HCT116 (cell line): ENCODE results near the gene IGF2. TPM values are rescaled to one million over a fixed set of nuclear protein-coding genes. Genes with fewer than 3 reads are reported as not detected.
A peak's percentile ranks its signal among the peaks of the same experiment; 100 is the strongest.

Source experiments
- ATAC-seq: fragments of 200-7000 bp; cut with Tn5 transposase; 2 replicates; pipeline ENCODE4 v1.9.1; 2020; ENCODE audit warnings: mild to moderate bottlenecking, moderate library complexity
- BruUV-seq: library from RNA; stranded (reverse); fragments of 400-500 nt; replicated peaks from 2 replicates; lab custom pipeline; 2021; lab: Mats Ljungman, UMichigan
- CTCF ChIA-PET: fragments of 300-600 bp; sonication (Branson Sonifier 250); formaldehyde crosslinking; loops from one replicate; lab custom pipeline; 2021; ENCODE audit warnings: antibody characterized with exemption; lab: Charles Lee
- POLR2A ChIA-PET: fragments of 300-600, 350-600 bp; sonication (Branson Sonifier 250); formaldehyde crosslinking; loops from one replicate; lab custom pipeline; 2021; ENCODE audit warnings: antibody characterized with exemption; lab: Charles Lee
- RAD21 ChIA-PET, 2 experiments: fragments of 300-600 bp; sonication (Branson Sonifier 250); formaldehyde crosslinking; loops; one replicate each; lab custom pipeline; 2023; ENCODE audit warnings: low total read pairs in 2 of 2; ENCODE audit not compliant: uncharacterized antibody in 2 of 2, unreplicated experiment in 2 of 2, low non-redundant PET in 1 of 2; lab: Charles Lee
- DNase-seq: peaks from one replicate; pipeline ENCODE4 v3.0.0-alpha.2; 2010; ENCODE audit warnings: low read depth, low spot score
- H2AFZ ChIP-seq: fragments of 200-600 bp; shearing (Covaris generic), sonication (generic); 2 replicates; pipeline ENCODE4 v1.6.1; 2017; ENCODE audit warnings: low read depth, mixed run types, mixed read lengths, antibody characterized with exemption, low read length; ENCODE audit not compliant: poor library complexity, severe bottlenecking
- H3K27ac ChIP-seq: 2 replicates; pipeline ENCODE4 v1.5.1; 2012; ENCODE audit warnings: low read depth, low read length
- H3K27me3 ChIP-seq: fragments of 200-600 bp; sonication (generic); 2 replicates; pipeline ENCODE4 v1.6.1; 2016; ENCODE audit warnings: mixed run types, low read length, mixed read lengths; ENCODE audit not compliant: insufficient read depth
- H3K36me3 ChIP-seq, 2 experiments: fragments of 200-500 bp in 1 of 2; fragments of 200-600 bp in 1 of 2; sonication (Bioruptor generic) in 1 of 2; sonication (generic) in 1 of 2; 2 replicates each; pipeline versions ENCODE4 v1.5.1 to v1.6.1; 2014 to 2016; ENCODE audit warnings: low read length in 2 of 2, inconsistent platforms in 1 of 2, mixed read lengths in 1 of 2, mixed run types in 1 of 2; ENCODE audit not compliant: insufficient read depth in 2 of 2, control insufficient read depth in 1 of 2
- H3K4me1 ChIP-seq, 2 experiments: fragments of 200-600 bp in 1 of 2; sonication (generic) in 1 of 2; 2 replicates each; pipeline versions ENCODE4 v1.5.1 to v1.6.1; 2012 to 2017; ENCODE audit warnings: low read length in 2 of 2, inconsistent platforms in 1 of 2, mild to moderate bottlenecking in 1 of 2, mixed read lengths in 1 of 2, mixed run types in 1 of 2, moderate library complexity in 1 of 2; ENCODE audit not compliant: insufficient read depth in 2 of 2, control insufficient read depth in 1 of 2
- H3K4me2 ChIP-seq: fragments of 200-600 bp; sonication (generic); 2 replicates; pipeline ENCODE4 v1.6.1; 2017; ENCODE audit warnings: mixed run types, low read length, mixed read lengths
- H3K4me3 ChIP-seq, 2 experiments: fragments of 200-600 bp in 1 of 2; sonication (generic) in 1 of 2; replicated peaks in 1 of 2; 2 replicates each; pipeline ENCODE4 v1.5.1; 2011 to 2016; ENCODE audit warnings: low read length in 2 of 2, control low read depth in 1 of 2, low read depth in 1 of 2, mild to moderate bottlenecking in 1 of 2, mixed read lengths in 1 of 2, mixed run types in 1 of 2
- H3K79me2 ChIP-seq: fragments of 200-600 bp; sonication (generic); 2 replicates; pipeline ENCODE4 v1.6.1; 2017; ENCODE audit warnings: mild to moderate bottlenecking, mixed run types, low read length, moderate library complexity, mixed read lengths; ENCODE audit not compliant: insufficient read depth
- H3K9ac ChIP-seq: fragments of 200-600 bp; sonication (generic); 2 replicates; pipeline ENCODE4 v1.6.1; 2016; ENCODE audit warnings: low read length, mixed read lengths
- H3K9me2 ChIP-seq: fragments of 200-600 bp; sonication (generic), shearing (Covaris generic); 2 replicates; pipeline ENCODE4 v1.6.1; 2017; ENCODE audit warnings: mixed run types, mild to moderate bottlenecking, moderate library complexity; ENCODE audit not compliant: insufficient read depth
- H3K9me3 ChIP-seq, 2 experiments: fragments of 200-500 bp in 1 of 2; fragments of 200-600 bp in 1 of 2; sonication (Bioruptor generic) in 1 of 2; sonication (generic) in 1 of 2; 2 replicates each; pipeline ENCODE4 v1.6.1; 2014 to 2017; ENCODE audit warnings: low read length in 2 of 2, mixed read lengths in 2 of 2, inconsistent platforms in 1 of 2, low read depth in 1 of 2, mild to moderate bottlenecking in 1 of 2, mixed run types in 1 of 2, moderate library complexity in 1 of 2; ENCODE audit not compliant: control insufficient read depth in 1 of 2, insufficient read depth in 1 of 2
- H4K20me1 ChIP-seq: fragments of 200-600 bp; sonication (generic), shearing (Covaris generic); 2 replicates; pipeline ENCODE4 v1.6.1; 2017; ENCODE audit warnings: mixed run types, mild to moderate bottlenecking, moderate library complexity; ENCODE audit not compliant: insufficient read depth
- ATF3 ChIP-seq: IDR thresholded peaks from 2 replicates; pipeline ENCODE4 v1.6.1; 2012
- CBX3 ChIP-seq: IDR thresholded peaks from 2 replicates; pipeline ENCODE4 v1.6.1; 2012; ENCODE audit warnings: low read depth
- EGR1 ChIP-seq: IDR thresholded peaks from 2 replicates; pipeline ENCODE4 v1.6.1; 2012; ENCODE audit warnings: low read depth
- ELF1 ChIP-seq: IDR thresholded peaks from 2 replicates; pipeline ENCODE4 v1.6.1; 2012; ENCODE audit warnings: low read depth, borderline replicate concordance
- EZH2 ChIP-seq: fragments of 200-600 bp; sonication (generic); IDR thresholded peaks from 2 replicates; pipeline ENCODE4 v1.6.1; 2017; ENCODE audit warnings: antibody characterized with exemption, mixed run types
- EZH2phosphoT487 ChIP-seq: fragments of 200-600 bp; IDR thresholded peaks from 2 replicates; pipeline ENCODE4 v1.6.1; 2018; ENCODE audit warnings: antibody characterized with exemption, borderline replicate concordance
- JUND ChIP-seq: IDR thresholded peaks from 2 replicates; pipeline ENCODE4 v1.6.1; 2012
- MAX ChIP-seq: IDR thresholded peaks from 2 replicates; pipeline ENCODE4 v1.6.1; 2012
- POLR2A ChIP-seq: IDR thresholded peaks from 2 replicates; pipeline ENCODE4 v1.7.0; 2011; ENCODE audit warnings: borderline replicate concordance; ENCODE audit not compliant: insufficient read depth, insufficient read length; ENCODE audit errors: extremely low read depth
- POLR2AphosphoS5 ChIP-seq: IDR thresholded peaks from 2 replicates; pipeline ENCODE4 v1.6.1; 2011; ENCODE audit warnings: mild to moderate bottlenecking, low read depth, low read length, moderate library complexity
- RAD21 ChIP-seq: IDR thresholded peaks from 2 replicates; pipeline ENCODE4 v1.6.1; 2012; ENCODE audit warnings: low read depth, mild to moderate bottlenecking
- SP1 ChIP-seq: IDR thresholded peaks from 2 replicates; pipeline ENCODE4 v1.6.1; 2012; ENCODE audit warnings: low read depth
- YY1 ChIP-seq: IDR thresholded peaks from 2 replicates; pipeline ENCODE4 v1.6.1; 2011; ENCODE audit warnings: low read length, low read depth, moderate library complexity, mild to moderate bottlenecking; ENCODE audit not compliant: insufficient replicate concordance; ENCODE audit errors: extremely low read depth
- ZFX ChIP-seq: fragments of 450-650 bp; IDR thresholded peaks from 2 replicates; pipeline ENCODE4 v1.6.1; 2017
- ZNF274 ChIP-seq: fragments of 200-500 bp; sonication (Bioruptor generic); IDR thresholded peaks from 2 replicates; pipeline ENCODE4 v1.6.1; 2014; ENCODE audit warnings: mild to moderate bottlenecking, low read depth, low read length, inconsistent platforms
- intact Hi-C: fragments of 100-400 bp; cut with micrococcal nuclease; formaldehyde crosslinking; loops from 2 replicates; pipeline ENCODE4 v1.10.0; 2022
- total RNA-seq: library from RNA; stranded (reverse); gene quantifications from one replicate; pipeline ENCODE4 v1.2.1, GENCODE V29; 2021; ENCODE audit not compliant: unreplicated experiment
- TF ChIP-seq, protein P1 (sequence below): IDR thresholded peaks from 2 replicates; pipeline ENCODE4 v1.6.1; 2011; ENCODE audit warnings: mild to moderate bottlenecking, low read length, moderate library complexity; ENCODE audit not compliant: insufficient replicate concordance; ENCODE audit errors: extremely low read depth

IGF2 gene
- total RNA-seq, 1 experiment from 2014 or later: 17.9 TPM

- ChIA-PET RAD21 (no interaction called here), CTCF (no interaction called here), POLR2A (no interaction called here)
- Histone ChIP-seq H3K27me3 (no peaks in the 10 kb centered on the region), H3K79me2 (no peaks in the 10 kb centered on the region), H3K27ac (peak overlapping the region; percentile 12; the same call in 1 of the 2 replicates), H3K9me2 (no peaks in the 10 kb centered on the region), H3K4me3 (peak overlapping the region; percentile 17 to 45; a peak in 3 of 4 replicates), H3K36me3 (no peaks in the 10 kb centered on the region), H2AFZ (peak overlapping the region; percentile 73), H4K20me1 (no peaks in the 10 kb centered on the region), H3K4me2 (peak overlapping the region; percentile 90), H3K9me3 (no peaks in the 10 kb centered on the region), H3K4me1 (peaks cover 30 to 61% of the 10 kb centered on the region in 2 experiments), H3K9ac (peak overlapping the region; percentile 65)
- intact Hi-C loops: loop anchor here (5.0 kb wide), 1 partner anchor 222 kb away; the partner anchor contains the start of gene TSSC4
- no TSS peak for BruUV-seq
- no peak for DNase-seq
- no peak for TF ChIP-seq SP1
- no peak for TF ChIP-seq RAD21
- no peak for TF ChIP-seq EZH2
- no peak for TF ChIP-seq JUND
- TF ChIP-seq MAX: no peak
- TF ChIP-seq, protein P1, sequence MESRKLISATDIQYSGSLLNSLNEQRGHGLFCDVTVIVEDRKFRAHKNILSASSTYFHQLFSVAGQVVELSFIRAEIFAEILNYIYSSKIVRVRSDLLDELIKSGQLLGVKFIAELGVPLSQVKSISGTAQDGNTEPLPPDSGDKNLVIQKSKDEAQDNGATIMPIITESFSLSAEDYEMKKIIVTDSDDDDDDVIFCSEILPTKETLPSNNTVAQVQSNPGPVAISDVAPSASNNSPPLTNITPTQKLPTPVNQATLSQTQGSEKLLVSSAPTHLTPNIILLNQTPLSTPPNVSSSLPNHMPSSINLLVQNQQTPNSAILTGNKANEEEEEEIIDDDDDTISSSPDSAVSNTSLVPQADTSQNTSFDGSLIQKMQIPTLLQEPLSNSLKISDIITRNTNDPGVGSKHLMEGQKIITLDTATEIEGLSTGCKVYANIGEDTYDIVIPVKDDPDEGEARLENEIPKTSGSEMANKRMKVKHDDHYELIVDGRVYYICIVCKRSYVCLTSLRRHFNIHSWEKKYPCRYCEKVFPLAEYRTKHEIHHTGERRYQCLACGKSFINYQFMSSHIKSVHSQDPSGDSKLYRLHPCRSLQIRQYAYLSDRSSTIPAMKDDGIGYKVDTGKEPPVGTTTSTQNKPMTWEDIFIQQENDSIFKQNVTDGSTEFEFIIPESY: no peak
- TF ChIP-seq POLR2A: no peak
- TF ChIP-seq YY1: no peak
- no peak for TF ChIP-seq POLR2AphosphoS5
- no peak for TF ChIP-seq EZH2phosphoT487
- TF ChIP-seq ELF1: no peak
- TF ChIP-seq ATF3: no peak
- no peak for TF ChIP-seq ZFX
- no peak for TF ChIP-seq EGR1
- TF ChIP-seq CBX3: no peak
- TF ChIP-seq ZNF274: no peak
- ATAC-seq: no peak
Measured at GRCh38 chr11:2180347-2180746, 41.2 kb upstream of the IGF2 start.
